ENCODE measurements around the gene HMGCR. TPM values are rescaled to one million over a fixed set of nuclear protein-coding genes. Genes with fewer than 3 reads are reported as not detected.

HMGCR gene
- total and polyA plus RNA-seq, 9 of the 15 experiments (the other 6 are each of a cell fraction or from before 2014, with no cell fraction given) = 29.5 to 155 (median 61.5) TPM

GRCh38 chr5:75336615-75337336, at the start of gene HMGCR (continued):
- TF ChIP-seq MEF2A (IDR thresholded peaks at IDR 0.05; ENCODE audit: control insufficient read depth, low read depth, low read length) (no peak), ZNF12 (CRISPR knock-in tag; IDR thresholded peaks at IDR 0.05) (no peak), FOSL1 (tag; conservative IDR thresholded peaks at IDR 0.05) (no peak), PTTG1 (tag; IDR thresholded peaks at IDR 0.05; ENCODE audit: low read depth) (no peak), MCM3 (IDR thresholded peaks at IDR 0.05) (no peak), SREBF2 (CRISPR knock-in tag; IDR thresholded peaks at IDR 0.05) (no peak), ZNF707 (CRISPR knock-in tag; conservative IDR thresholded peaks at IDR 0.05) (no peak), TCFL5 (CRISPR knock-in tag; conservative IDR thresholded peaks at IDR 0.05) (no peak), POLR3A (IDR thresholded peaks at IDR 0.05; ENCODE audit: borderline replicate concordance, extremely low read depth, insufficient read depth, insufficient read length) (no peak), FIP1L1 (IDR thresholded peaks at IDR 0.05; ENCODE audit: low read depth, low read length, poor library complexity, severe bottlenecking) (no peak), BRD9 (IDR thresholded peaks at IDR 0.05; ENCODE audit: low read depth, partially characterized antibody) (peak; percentile 86), ZNF143 (CRISPR knock-in tag; IDR thresholded peaks at IDR 0.05) (no peak), ZNF212 (CRISPR knock-in tag; IDR thresholded peaks at IDR 0.05) (no peak), RCOR1 (IDR thresholded peaks at IDR 0.05; ENCODE audit: borderline replicate concordance in 1 of 2, low read depth in 2 of 2, low read length in 2 of 2) (peak in 1 of 2 experiments; percentile 95; a peak in 2 of 4 replicates), ARID3B (CRISPR knock-in tag; IDR thresholded peaks at IDR 0.05; ENCODE audit: borderline replicate concordance) (no peak), IRF2 (CRISPR knock-in tag; IDR thresholded peaks at IDR 0.05) (no peak), EP300 (IDR thresholded peaks at IDR 0.05; ENCODE audit: low read length) (peak; percentile 55; the same call in 1 of the 2 replicates), NELFE (IDR thresholded peaks at IDR 0.05; ENCODE audit: insufficient read depth, insufficient read length) (no peak), ZSCAN32 (CRISPR knock-in tag; IDR thresholded peaks at IDR 0.05) (no peak), NR0B1 (IDR thresholded peaks at IDR 0.05; ENCODE audit: partially characterized antibody) (no peak), ZNF197 (CRISPR knock-in tag; IDR thresholded peaks at IDR 0.05; ENCODE audit: low read depth) (no peak)
- TF ChIP-seq, protein P1, sequence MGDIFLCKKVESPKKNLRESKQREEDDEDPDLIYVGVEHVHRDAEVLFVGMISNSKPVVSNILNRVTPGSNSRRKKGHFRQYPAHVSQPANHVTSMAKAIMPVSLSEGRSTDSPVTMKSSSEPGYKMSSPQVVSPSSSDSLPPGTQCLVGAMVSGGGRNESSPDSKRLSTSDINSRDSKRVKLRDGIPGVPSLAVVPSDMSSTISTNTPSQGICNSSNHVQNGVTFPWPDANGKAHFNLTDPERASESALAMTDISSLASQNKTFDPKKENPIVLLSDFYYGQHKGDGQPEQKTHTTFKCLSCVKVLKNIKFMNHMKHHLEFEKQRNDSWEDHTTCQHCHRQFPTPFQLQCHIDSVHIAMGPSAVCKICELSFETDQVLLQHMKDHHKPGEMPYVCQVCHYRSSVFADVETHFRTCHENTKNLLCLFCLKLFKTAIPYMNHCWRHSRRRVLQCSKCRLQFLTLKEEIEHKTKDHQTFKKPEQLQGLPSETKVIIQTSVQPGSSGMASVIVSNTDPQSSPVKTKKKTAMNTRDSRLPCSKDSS (IDR thresholded peaks at IDR 0.05; ENCODE audit: low read depth, partially characterized antibody) = no peak
- TF ChIP-seq, protein P2, sequence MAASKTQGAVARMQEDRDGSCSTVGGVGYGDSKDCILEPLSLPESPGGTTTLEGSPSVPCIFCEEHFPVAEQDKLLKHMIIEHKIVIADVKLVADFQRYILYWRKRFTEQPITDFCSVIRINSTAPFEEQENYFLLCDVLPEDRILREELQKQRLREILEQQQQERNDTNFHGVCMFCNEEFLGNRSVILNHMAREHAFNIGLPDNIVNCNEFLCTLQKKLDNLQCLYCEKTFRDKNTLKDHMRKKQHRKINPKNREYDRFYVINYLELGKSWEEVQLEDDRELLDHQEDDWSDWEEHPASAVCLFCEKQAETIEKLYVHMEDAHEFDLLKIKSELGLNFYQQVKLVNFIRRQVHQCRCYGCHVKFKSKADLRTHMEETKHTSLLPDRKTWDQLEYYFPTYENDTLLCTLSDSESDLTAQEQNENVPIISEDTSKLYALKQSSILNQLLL (CRISPR knock-in tag; IDR thresholded peaks at IDR 0.05; ENCODE audit: borderline replicate concordance) = no peak

All from K562 (cell line).